ENCODE results near the gene LGMN. TPM values are rescaled to one million over a fixed set of nuclear protein-coding genes. Genes with fewer than 3 reads are reported as not detected.

The LGMN gene
- total and polyA plus RNA-seq, 4 donors = 115 to 182 (median 136) TPM

GRCh38 chr14:92677087-92677668 lies 71.2 kb downstream of the LGMN start:
- no peak for DNase-seq
- WGBS, 2 donors = 43 to 70% methylated on average over 4 of the region's 4 CpGs
- Histone ChIP-seq H3K4me1 (ENCODE audit: control insufficient read depth in 5 of 5, insufficient read depth in 5 of 5, low read length in 5 of 5) (peaks cover 0 to 4% (median 0%) of the 10 kb centered on the region in 5 donors), H3K9me3 (ENCODE audit: control insufficient read depth in 4 of 4, insufficient read depth in 3 of 4, low read length in 3 of 4) (peaks cover 0 to 3% (median 0%) of the 10 kb centered on the region in 4 donors), H3K36me3 (ENCODE audit: control insufficient read depth in 4 of 4, insufficient read depth in 4 of 4, low read length in 4 of 4) (peaks cover 0 to 36% (median 21%) of the 10 kb centered on the region in 4 donors), H3K27me3 (ENCODE audit: control insufficient read depth in 3 of 3, insufficient read depth in 3 of 3, low read length in 2 of 3) (no peaks in the 10 kb centered on the region), H3K9ac (ENCODE audit: insufficient read depth in 1 of 2, low read length in 2 of 2) (no peak overlapping the region), H3K27ac (ENCODE audit: low read depth in 1 of 2, low read length in 1 of 2) (no peak overlapping the region), H3K4me3 (no peak overlapping the region)
- no peak for TF ChIP-seq CTCF (IDR thresholded peaks at IDR 0.05; ENCODE audit: control extremely low read depth, extremely low read depth)
- ATAC-seq (ENCODE audit: insufficient read depth, low FRiP score) = no peak

GRCh38 chr14:92676403-92677086 lies 71.9 kb downstream of the LGMN start:
- Histone ChIP-seq H3K4me3 (no peak overlapping the region), H3K36me3 (ENCODE audit: control insufficient read depth in 4 of 4, insufficient read depth in 4 of 4, low read length in 4 of 4) (peaks cover 0 to 36% (median 20%) of the 10 kb centered on the region in 4 donors), H3K27ac (ENCODE audit: low read depth in 1 of 2, low read length in 1 of 2) (peak overlapping the region in 1 of 2 donors; percentile 56), H3K9me3 (ENCODE audit: control insufficient read depth in 4 of 4, insufficient read depth in 3 of 4, low read length in 3 of 4) (peaks cover 0 to 3% (median 0%) of the 10 kb centered on the region in 4 donors), H3K27me3 (ENCODE audit: control insufficient read depth in 3 of 3, insufficient read depth in 3 of 3, low read length in 2 of 3) (no peaks in the 10 kb centered on the region), H3K4me1 (ENCODE audit: control insufficient read depth in 5 of 5, insufficient read depth in 5 of 5, low read length in 5 of 5) (peaks cover 0 to 4% (median 0%) of the 10 kb centered on the region in 5 donors), H3K9ac (ENCODE audit: insufficient read depth in 1 of 2, low read length in 2 of 2) (no peak overlapping the region)
- no peak for TF ChIP-seq CTCF (IDR thresholded peaks at IDR 0.05; ENCODE audit: control extremely low read depth, extremely low read depth)
- DNase-seq (no peak), ATAC-seq (ENCODE audit: insufficient read depth, low FRiP score) (no peak)
- WGBS, 2 donors = 81 to 85% methylated on average over 8 of the region's 8 CpGs

- Histone ChIP-seq H3K4me1 (ENCODE audit: control insufficient read depth in 5 of 5, insufficient read depth in 5 of 5, low read length in 5 of 5) (peaks cover 0 to 4% (median 0%) of the 10 kb centered on the region in 5 donors), H3K27me3 (ENCODE audit: control insufficient read depth in 3 of 3, insufficient read depth in 3 of 3, low read length in 2 of 3) (no peaks in the 10 kb centered on the region), H3K36me3 (ENCODE audit: control insufficient read depth in 4 of 4, insufficient read depth in 4 of 4, low read length in 4 of 4) (peaks cover 0 to 32% (median 20%) of the 10 kb centered on the region in 4 donors), H3K4me3 (no peak overlapping the region), H3K27ac (ENCODE audit: low read depth in 1 of 2, low read length in 1 of 2) (peak overlapping the region in 1 of 2 donors; percentile 56), H3K9ac (ENCODE audit: insufficient read depth in 1 of 2, low read length in 2 of 2) (no peak overlapping the region), H3K9me3 (ENCODE audit: control insufficient read depth in 4 of 4, insufficient read depth in 3 of 4, low read length in 3 of 4) (peaks cover 0 to 3% (median 0%) of the 10 kb centered on the region in 4 donors)
- TF ChIP-seq CTCF (IDR thresholded peaks at IDR 0.05; ENCODE audit: control extremely low read depth, extremely low read depth) = no peak
- DNase-seq (no peak), ATAC-seq (ENCODE audit: insufficient read depth, low FRiP score) (no peak)
- 40 to 63% methylated on average over 9 of the region's 9 CpGs for WGBS, 2 donors
Observed at GRCh38 chr14:92675976-92676375, 72.5 kb downstream of the LGMN start.

Measured in lung (tissue), 12 donors.